Measurements from ENCODE around the gene SCAND1. TPM values are rescaled to one million over a fixed set of nuclear protein-coding genes. Genes with fewer than 3 reads are reported as not detected.

Gene SCAND1
- polyA plus RNA-seq, 3 donors: 20.7 to 56.8 (median 52.6) TPM

DNA sequence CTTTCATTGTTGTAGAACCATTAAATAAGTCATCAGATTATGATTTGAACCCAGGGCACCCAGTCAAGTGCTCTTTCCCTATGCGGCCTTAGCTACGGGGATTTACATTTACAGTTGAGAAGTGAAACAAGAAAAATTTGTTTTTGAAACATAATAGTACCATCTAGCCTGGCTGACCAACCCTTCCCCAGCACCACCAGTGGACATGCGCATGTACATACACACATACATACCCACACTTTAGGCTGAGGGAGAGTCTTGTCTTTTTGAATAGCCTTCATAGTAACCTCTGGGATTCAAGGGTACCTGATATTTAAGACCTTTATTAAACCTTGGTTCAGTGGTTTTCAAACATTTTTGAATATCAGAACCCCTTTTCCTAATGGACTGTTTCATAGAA is 33.8 kb downstream of the SCAND1 start:
- no peak for DNase-seq (ENCODE audit: extremely low read depth in 1 of 11, low read depth in 9 of 11, low spot score in 4 of 11)

- no peak for DNase-seq (ENCODE audit: extremely low read depth in 1 of 11, low read depth in 9 of 11, low spot score in 4 of 11)
These were observed 36.3 kb downstream of the SCAND1 start for GRCh38 chr20:35918021-35918420.

- DNase-seq (ENCODE audit: extremely low read depth in 1 of 11, low read depth in 9 of 11, low spot score in 4 of 11): no peak
These were observed 37.2 kb downstream of the SCAND1 start for GRCh38 chr20:35917077-35917476.

DNA sequence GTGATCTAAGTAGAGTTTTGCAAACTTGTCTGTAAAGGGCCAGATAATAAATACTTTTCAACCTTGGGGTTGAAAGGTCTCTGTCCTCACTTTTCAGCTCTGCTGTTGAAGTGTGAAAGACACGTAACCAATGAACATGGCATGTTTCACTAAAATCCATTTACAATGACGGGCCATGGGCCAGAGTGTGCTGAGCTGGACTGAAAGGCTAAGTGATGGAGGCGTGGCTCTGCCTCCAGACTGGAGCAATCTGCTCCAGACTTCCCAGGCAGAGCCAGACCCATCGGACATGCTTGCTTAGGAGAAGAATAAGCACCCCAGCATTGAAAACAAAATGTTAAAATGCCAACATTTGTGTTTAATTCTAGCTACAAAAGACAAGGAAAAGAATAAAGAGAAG is 41.4 kb downstream of the SCAND1 start:
- DNase-seq (ENCODE audit: extremely low read depth in 1 of 11, low read depth in 9 of 11, low spot score in 4 of 11): no peak

DNA sequence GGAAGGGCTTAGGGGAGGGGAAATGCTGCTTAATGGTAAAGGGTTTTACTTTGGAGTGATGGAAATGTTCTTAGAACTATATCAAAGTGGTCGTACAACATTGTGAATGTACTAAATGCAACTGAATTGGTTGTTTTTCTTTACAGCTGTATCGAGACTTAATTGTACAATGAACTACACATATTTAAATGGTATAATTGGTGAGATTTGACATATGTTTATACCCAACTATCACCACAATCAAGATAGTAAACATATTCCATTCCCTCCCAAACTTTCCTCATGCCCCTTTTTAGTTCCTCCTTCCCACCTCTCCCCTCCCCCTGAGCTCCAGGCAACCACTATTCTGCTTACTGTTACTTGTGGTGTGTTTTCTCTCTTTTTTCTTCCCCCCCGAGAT is 44.0 kb downstream of the SCAND1 start:
- no peak for DNase-seq (ENCODE audit: extremely low read depth in 1 of 11, low read depth in 9 of 11, low spot score in 4 of 11)

GRCh38 chr20:35909796-35910195 is 44.5 kb downstream of the SCAND1 start:
- DNase-seq (ENCODE audit: extremely low read depth in 1 of 11, low read depth in 9 of 11, low spot score in 4 of 11): no peak

- no peak for DNase-seq (ENCODE audit: extremely low read depth in 1 of 11, low read depth in 9 of 11, low spot score in 4 of 11)
These were observed 45.1 kb downstream of the SCAND1 start for GRCh38 chr20:35909176-35909575.

- DNase-seq (ENCODE audit: extremely low read depth in 1 of 11, low read depth in 9 of 11, low spot score in 4 of 11): no peak
These were observed 46.3 kb downstream of the SCAND1 start for GRCh38 chr20:35908007-35908406.

GRCh38 chr20:35907017-35907701 is 47.1 kb downstream of the SCAND1 start:
- DNase-seq (ENCODE audit: extremely low read depth in 1 of 11, low read depth in 9 of 11, low spot score in 4 of 11): no peak

GRCh38 chr20:35904982-35905663 is 49.2 kb downstream of the SCAND1 start:
- no peak for DNase-seq (ENCODE audit: extremely low read depth in 1 of 11, low read depth in 9 of 11, low spot score in 4 of 11)

GRCh38 chr20:35903843-35904242 is 50.5 kb downstream of the SCAND1 start:
- no peak for DNase-seq (ENCODE audit: extremely low read depth in 1 of 11, low read depth in 9 of 11, low spot score in 4 of 11)

Other genes starting within 250 kb of the SCAND1 start
- gene RBM39, start 212.2 kb downstream of the SCAND1 start, polyA plus RNA-seq (ENCODE audit: insufficient read length in 3 of 3): 100 to 1,000 TPM; 523 to 699 (median 635) TPM
- 10 to 100 TPM; 30.3 to 44.4 (median 38.5) TPM for gene PHF20, start 182.5 kb downstream of the SCAND1 start, polyA plus RNA-seq (ENCODE audit: insufficient read length in 3 of 3)
- under 1 TPM; 0.66 to 0.93 (median 0.91) TPM for gene CNBD2, start 14.1 kb upstream of the SCAND1 start, polyA plus RNA-seq (ENCODE audit: insufficient read length in 3 of 3)
- gene EPB41L1, start 200.2 kb upstream of the SCAND1 start, polyA plus RNA-seq (ENCODE audit: insufficient read length in 3 of 3): 10 to 100 TPM; 53.2 to 68.1 (median 62.4) TPM